Ovary (tissue), 9 donors: ENCODE results near the gene TPRX1. TPM values are rescaled to one million over a fixed set of nuclear protein-coding genes. Genes with fewer than 3 reads are reported as not detected.

Experiments used
- DNase-seq, 5 donors: peaks; one replicate each; pipeline ENCODE4 v3.0.0-alpha.2; 2019 to 2020
- H3K27ac ChIP-seq, 2 donors: fragments of 200-600 bp; one replicate each; pipeline versions ENCODE4 v1.5.1 to v1.8.0; 2019 to 2022
- H3K27me3 ChIP-seq: fragments of 200-600 bp; one replicate; pipeline ENCODE4 v1.8.0; 2022
- H3K36me3 ChIP-seq: fragments of 200-600 bp; sonication (generic); one replicate; pipeline ENCODE4 v1.5.1; 2019
- H3K4me1 ChIP-seq: one replicate; pipeline ENCODE4 v1.8.1; 2013; ENCODE audit warnings: mild to moderate bottlenecking, moderate library complexity; ENCODE audit not compliant: insufficient read depth
- H3K4me3 ChIP-seq: fragments of 200-600 bp; sonication (generic); one replicate; pipeline ENCODE4 v1.5.1; 2017
- H3K9me3 ChIP-seq, 2 donors: fragments of 200-600 bp in 1 of 2; sonication (generic) in 1 of 2; one replicate each; pipeline versions ENCODE4 v1.5.1 to v1.8.1; 2013 to 2019; ENCODE audit warnings: mild to moderate bottlenecking in 1 of 2, moderate library complexity in 1 of 2
- CTCF ChIP-seq, 3 donors: fragments of 450-650 bp in 2 of 3; fragments of 200-600 bp in 1 of 3; IDR thresholded peaks; one replicate each; pipeline versions ENCODE4 v1.5.1 to v1.8.0; 2016 to 2022; ENCODE audit warnings: antibody characterized with exemption in 3 of 3, mild to moderate bottlenecking in 1 of 3
- EP300 ChIP-seq: sonication (generic); formaldehyde crosslinking; IDR thresholded peaks from one replicate; pipeline ENCODE4 v1.6.1; 2017; ENCODE audit warnings: antibody characterized with exemption
- POLR2A ChIP-seq: fragments of 450-650 bp; IDR thresholded peaks from one replicate; pipeline ENCODE4 v1.6.1; 2017; ENCODE audit warnings: antibody characterized with exemption, mild to moderate bottlenecking, moderate library complexity
- WGBS, 3 donors: extraction: QIAGEN DNeasy Blood & Tissue Kit in 1 of 3; methylation state at CpG; one replicate each; pipeline versions ENCODE4 v1.1.5 to v1.1.7; 2013 to 2017; 5-methylcytosine and 5-hydroxymethylcytosine counted together
- intact Hi-C, 4 donors: fragments of 100-400 bp; cut with DNase I; formaldehyde crosslinking; loops; one replicate each; pipeline versions ENCODE4 v1.11.0 to v1.15.1; 2022 to 2023
- polyA plus RNA-seq, 2 donors: library from polyadenylated mRNA; stranded (reverse); fragments of 200-250 nt in 1 of 2; fragments of 350-450 nt in 1 of 2; fragmentation: Illumina TruSeq in 1 of 2; extraction: RNeasy Lipid Tissue Mini Kit (QIAGEN cat#74804) in 1 of 2; gene quantifications; one replicate each; pipeline ENCODE4 v1.2.3, GENCODE V29; 2013 to 2014
- total RNA-seq, 7 donors: library from RNA; depleted of rRNA in 2 of 7; stranded (reverse); fragments of >200 nt in 2 of 7; fragmentation: NEBNext Ultra II Directional in 3 of 7; extraction: Animal tissue kit (Norgen Biotek cat#: 25700) in 3 of 7; gene quantifications; one replicate each; pipeline versions ENCODE4 v1.1.0 to v1.2.4, GENCODE V29; 2016 to 2023
- donor health status: DM: no; HTN: no; CAD: no; lungs with moderate emphysema.
- donor health status: DM: no; HTN: no; CAD: no.
- donor health status: Bipolar disorder and iron deficiency.
- donor health status: DM: yes; HTN: yes; CAD: no.
- donor health status: DM: no; HTN: no; CAD: no.
- donor health status: DM: yes; HTN: yes; CAD: no.

The TPRX1 gene
- total and polyA plus RNA-seq, 9 donors: not detected

- intact Hi-C loops: no loop called here
- Histone ChIP-seq H3K27ac (no peak overlapping the region), H3K4me1 (no peaks in the 10 kb centered on the region), H3K36me3 (no peaks in the 10 kb centered on the region), H3K4me3 (no peak overlapping the region), H3K9me3 (no peaks in the 10 kb centered on the region), H3K27me3 (no peaks in the 10 kb centered on the region)
- WGBS, 3 donors: 85 to 87% (median 87%) methylated on average over 19 to 25 of the region's 25 CpGs
- DNase-seq: no peak
- no peak for TF ChIP-seq POLR2A
- no peak for TF ChIP-seq CTCF (IDR thresholded peaks at IDR 0.05)
- TF ChIP-seq EP300: no peak
These were observed 1.8 kb downstream of the TPRX1 start for GRCh38 chr19:47802521-47803043.

- H3K4me1 ChIP-seq: no peaks in the 10 kb centered on the region
- TF ChIP-seq POLR2A (no peak), EP300 (no peak), CTCF (IDR thresholded peaks at IDR 0.05) (no peak)
- no peaks in the 10 kb centered on the region for H3K36me3 ChIP-seq
- intact Hi-C loops: no loop called here
- H3K27me3 ChIP-seq: no peaks in the 10 kb centered on the region
- no peak for DNase-seq
- no peaks in the 10 kb centered on the region for H3K9me3 ChIP-seq
- no peak overlapping the region for H3K4me3 ChIP-seq
- WGBS, 3 donors: 90 to 94% (median 93%) methylated on average over 4 of the region's 4 CpGs
- no peak overlapping the region for H3K27ac ChIP-seq
These were observed 3.1 kb downstream of the TPRX1 start for GRCh38 chr19:47801270-47801669.

GRCh38 chr19:47798904-47799266 lies 5.5 kb downstream of the TPRX1 start:
- Histone ChIP-seq H3K27ac (no peak overlapping the region), H3K4me3 (no peak overlapping the region), H3K36me3 (no peaks in the 10 kb centered on the region), H3K9me3 (no peaks in the 10 kb centered on the region), H3K4me1 (no peaks in the 10 kb centered on the region), H3K27me3 (no peaks in the 10 kb centered on the region)
- WGBS, 3 donors: 82 to 87% (median 83%) methylated on average over 4 of the region's 4 CpGs
- no peak for DNase-seq
- intact Hi-C loops: loop anchor here in 1 of 4 donors (10.0 kb wide), 1 partner anchor 104 kb away; no protein-coding TSS in a partner anchor
- no peak for TF ChIP-seq CTCF (IDR thresholded peaks at IDR 0.05)
- TF ChIP-seq EP300: no peak
- TF ChIP-seq POLR2A: no peak

- 34 to 47% (median 43%) methylated on average over 14 of the region's 14 CpGs for WGBS, 3 donors
- no peak for TF ChIP-seq POLR2A
- TF ChIP-seq EP300: no peak
- TF ChIP-seq CTCF (IDR thresholded peaks at IDR 0.05): no peak
- no peak for DNase-seq
- H3K4me1 ChIP-seq: no peaks in the 10 kb centered on the region
- no peaks in the 10 kb centered on the region for H3K36me3 ChIP-seq
- no peak overlapping the region for H3K27ac ChIP-seq
- no peak overlapping the region for H3K4me3 ChIP-seq
- no peaks in the 10 kb centered on the region for H3K27me3 ChIP-seq
- intact Hi-C loops: loop anchor here in 1 of 4 donors (10.0 kb wide), 1 partner anchor 103 kb away; no protein-coding TSS in a partner anchor
- H3K9me3 ChIP-seq: no peaks in the 10 kb centered on the region
These were observed 6.1 kb downstream of the TPRX1 start for GRCh38 chr19:47797996-47798903.
